Measurements from ENCODE around the gene GPR61.

Gene GPR61

GRCh38 chr1:109578947-109579443 is 39.3 kb downstream of the GPR61 start:
- DNase-seq: no peak

DNA sequence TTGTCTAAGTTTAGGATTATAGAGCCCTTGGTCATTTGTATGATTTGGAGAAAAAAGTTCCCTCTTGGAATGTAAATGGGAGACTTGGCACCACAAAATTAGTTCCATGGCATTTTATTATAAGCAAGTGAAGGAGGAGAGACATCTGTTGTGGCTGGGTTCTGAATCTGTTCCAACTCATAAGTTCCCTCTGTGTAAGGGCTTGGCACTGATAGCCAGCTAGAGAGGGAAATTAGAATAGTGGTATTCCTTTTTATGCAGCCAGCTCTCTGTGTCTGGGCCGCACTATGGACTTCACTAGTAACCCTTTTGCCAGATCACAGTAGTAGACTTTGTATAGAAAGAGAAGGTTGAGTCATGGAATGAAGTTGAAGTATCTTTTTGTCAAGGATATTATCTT is 39.8 kb downstream of the GPR61 start:
- no peak for DNase-seq

DNA sequence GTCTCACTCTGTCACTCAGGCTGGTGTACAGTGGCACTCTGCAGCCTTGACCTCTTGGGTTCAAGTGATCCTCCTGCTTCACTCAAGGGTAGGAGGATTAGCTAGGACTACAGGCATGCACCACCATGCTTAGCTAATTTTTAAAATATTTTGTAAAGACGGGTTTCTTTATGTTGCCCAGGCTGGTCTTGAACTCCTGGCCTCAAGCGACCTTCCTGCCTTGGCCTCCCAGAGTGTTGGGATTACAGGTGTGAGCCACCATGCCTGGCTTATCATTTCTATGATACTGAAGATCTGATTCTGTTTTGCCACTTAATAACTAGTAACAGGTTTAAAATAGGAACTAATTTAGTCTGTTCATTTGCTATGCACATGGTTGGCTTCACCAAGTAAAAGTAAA is 42.3 kb downstream of the GPR61 start:
- no peak for DNase-seq

- no peak for DNase-seq
Observed at GRCh38 chr1:109584766-109585165, 45.1 kb downstream of the GPR61 start.

DNA sequence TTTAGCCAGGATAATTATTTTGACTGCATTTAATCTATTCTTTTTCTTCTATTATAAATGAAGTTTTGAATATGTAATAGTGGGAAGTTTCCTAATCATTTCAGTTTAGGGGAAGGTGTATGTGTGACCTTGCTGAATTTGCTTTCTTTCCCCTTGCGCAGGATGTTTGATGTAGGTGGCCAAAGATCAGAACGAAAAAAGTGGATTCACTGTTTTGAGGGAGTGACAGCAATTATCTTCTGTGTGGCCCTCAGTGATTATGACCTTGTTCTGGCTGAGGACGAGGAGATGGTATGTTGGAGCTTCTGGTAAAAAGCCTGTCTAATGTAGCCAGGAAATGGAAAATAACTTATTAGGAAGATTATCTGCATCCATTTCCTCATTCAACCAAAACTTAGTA is 46.4 kb downstream of the GPR61 start:
- no peak for DNase-seq

DNA sequence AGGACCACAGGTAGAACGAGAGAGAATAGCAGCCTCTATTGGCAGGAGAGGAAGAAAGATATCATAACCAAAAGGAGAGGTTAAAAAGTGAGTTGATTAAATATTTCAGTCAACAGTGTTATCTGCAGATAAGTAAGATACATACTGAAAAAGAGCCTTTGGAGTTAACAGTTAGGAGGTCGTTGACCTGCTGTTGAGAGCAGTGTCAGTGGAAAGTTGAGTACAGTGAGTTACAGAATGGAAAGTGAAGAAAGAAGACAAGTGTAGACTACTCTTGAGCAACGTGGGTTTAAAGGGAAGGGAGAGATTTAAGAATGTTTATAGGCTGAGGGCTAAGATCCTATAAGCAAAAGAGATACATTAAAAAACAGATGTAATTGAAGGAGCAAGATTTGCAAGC is 49.5 kb downstream of the GPR61 start:
- DNase-seq: no peak

GRCh38 chr1:109589679-109590078 is 50.0 kb downstream of the GPR61 start:
- DNase-seq: no peak

DNA sequence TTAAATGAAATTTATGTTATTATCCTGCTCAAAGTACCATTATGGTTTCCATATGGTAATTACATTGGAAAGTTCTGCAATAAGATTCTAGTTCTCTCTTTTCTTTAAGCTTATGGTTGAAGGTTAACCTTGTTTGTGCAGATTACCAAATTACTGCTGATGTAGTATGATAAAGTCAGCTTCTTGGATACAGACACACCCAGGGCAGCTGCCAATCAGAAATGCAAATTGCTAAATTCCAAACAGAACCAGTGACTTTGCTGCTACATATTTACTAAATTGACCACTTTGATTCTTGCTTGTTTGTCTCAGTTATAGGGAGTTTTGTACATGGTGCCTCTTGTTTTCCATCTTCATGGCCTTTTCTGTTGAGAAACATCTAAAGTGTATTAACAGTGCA is 53.2 kb downstream of the GPR61 start:
- no peak for DNase-seq

DNA sequence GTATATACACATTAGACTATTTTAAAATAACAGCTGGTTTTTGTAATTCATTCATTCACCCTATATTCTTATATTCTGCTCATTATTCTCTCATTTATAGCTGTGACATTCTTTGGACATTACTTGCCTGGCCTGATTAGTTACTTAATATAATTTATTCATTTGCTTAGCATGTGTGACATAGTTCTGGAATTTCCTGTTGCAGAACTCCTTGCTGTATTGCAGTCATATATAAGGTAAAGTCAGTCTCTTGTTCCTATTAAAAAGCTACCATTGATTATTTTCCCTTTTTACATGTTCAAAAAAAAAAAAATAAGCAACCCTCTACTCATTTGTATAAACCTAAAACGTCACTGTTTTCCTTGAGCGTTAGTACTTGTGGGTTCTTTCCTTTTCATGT is 55.9 kb downstream of the GPR61 start:
- DNase-seq: no peak

Measured in GF-D8 (cell line).